Measurements from ENCODE around the gene EAPP. TPM values are rescaled to one million over a fixed set of nuclear protein-coding genes. Genes with fewer than 3 reads are reported as not detected.
"Not testable (repeated sequence)": the region's sequence is repeated elsewhere in the genome, so short reads cannot be mapped to it uniquely, and the experiment has no call there.

The EAPP gene
- total and polyA plus RNA-seq, 10 of the 15 experiments (the other 5 are each of a cell fraction or from before 2014, with no cell fraction given): 23.5 to 94.6 (median 44.7) TPM

GRCh38 chr14:34546272-34547135, 7.0 kb upstream of the EAPP start:
- SMC1A ChIA-PET (ENCODE audit: uncharacterized antibody, unreplicated experiment); H3K36me3 ChIP-seq (ENCODE audit: control insufficient read depth in 2 of 2, insufficient read depth in 2 of 2, low read length in 1 of 2); H3K4me3 ChIP-seq; H4K20me1 ChIP-seq (ENCODE audit: control insufficient read depth, insufficient read depth); in situ Hi-C loops (cut with MboI); H3K27me3 ChIP-seq (replicated peaks in 1 of 2; ENCODE audit: control insufficient read depth in 2 of 2, insufficient read depth in 2 of 2, low read length in 1 of 2); H3K9ac ChIP-seq (ENCODE audit: control insufficient read depth, insufficient read depth, low read length); H3K79me2 ChIP-seq (ENCODE audit: control insufficient read depth, insufficient read depth, low read length); DNase-seq (ENCODE audit: low read depth, low spot score); POLR2A ChIA-PET; H3K9me3 ChIP-seq (replicated peaks; ENCODE audit: control insufficient read depth, insufficient read depth, low read length); CTCF ChIA-PET; H3K27ac ChIP-seq (ENCODE audit: control insufficient read depth, insufficient read depth); H2AFZ ChIP-seq (ENCODE audit: control insufficient read depth, low read depth, low read length); intact Hi-C loops (cut with micrococcal nuclease; ENCODE audit: unreplicated experiment); RAD21 ChIA-PET (ENCODE audit: unreplicated experiment); H3K4me1 ChIP-seq (ENCODE audit: control insufficient read depth, insufficient read depth, low read length); H3K4me2 ChIP-seq (ENCODE audit: control insufficient read depth, insufficient read depth): not testable (repeated sequence)
- WGBS (ENCODE audit: insufficient coverage, insufficient replicate concordance, low lambda C conversion rate, missing lambda C conversion rate): no CpG with 5 or more reads among the region's 68 CpGs
- FAIRE-seq (peak; percentile 97), ATAC-seq (peak; percentile 85)
- BruUV-seq (replicated peaks): TSS peak; percentile 100

DNA sequence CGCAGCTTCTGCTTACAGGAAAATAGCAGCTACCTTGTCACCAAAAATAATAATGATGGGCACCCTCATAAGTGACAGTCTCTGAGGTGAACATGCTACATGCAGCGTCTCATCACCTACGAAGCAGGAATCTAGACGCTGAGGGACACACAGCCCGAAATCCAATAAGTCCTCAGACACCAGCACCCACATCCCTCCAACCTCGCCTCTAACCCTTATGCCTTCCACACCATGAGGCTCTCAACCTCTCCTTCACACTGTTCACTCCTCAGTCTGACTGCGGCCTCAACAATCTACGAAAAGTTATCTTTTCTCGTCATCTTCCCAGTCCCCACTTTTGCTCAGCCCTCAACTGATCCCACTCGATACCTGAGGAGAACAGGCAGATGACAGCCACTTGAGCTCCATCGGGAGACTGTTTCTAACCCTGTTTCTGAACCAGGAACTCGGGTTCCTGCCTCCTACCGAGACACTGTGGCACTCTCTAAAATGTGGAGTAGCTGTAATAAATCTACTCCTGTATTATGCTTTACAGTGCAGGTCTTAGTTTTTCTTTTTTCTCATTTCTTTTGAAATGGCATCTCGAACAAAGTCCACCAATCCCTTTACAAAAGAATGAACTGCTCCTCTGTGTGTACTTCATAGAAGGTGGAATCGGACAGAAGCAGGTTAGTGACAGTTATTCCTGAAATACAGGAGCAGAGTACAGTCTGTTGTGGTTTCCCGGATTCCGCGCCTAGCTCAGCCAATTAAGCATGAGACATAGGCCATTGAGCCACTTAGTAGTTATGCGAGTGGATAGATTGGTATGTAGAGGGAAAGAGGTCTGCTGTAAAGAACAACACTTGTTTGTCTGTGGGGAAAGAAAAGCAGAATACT, 919 bp upstream of the EAPP start:
- ChIA-PET CTCF (interaction anchor here (1.0 kb wide), 1 partner anchor 209 kb away, joined by 3 read pairs; no protein-coding TSS in a partner anchor), SMC1A (ENCODE audit: uncharacterized antibody, unreplicated experiment) (interaction anchor here (0.6 to 1.3 kb wide), 3 partner anchors 15 to 213 kb away, joined by 3 to 4 read pairs (median 3); no protein-coding TSS in a partner anchor), POLR2A (interaction anchor here (0.5 kb wide), 1 partner anchor 27 kb away, joined by 3 read pairs; no protein-coding TSS in a partner anchor)
- H4K20me1 ChIP-seq (ENCODE audit: control insufficient read depth, insufficient read depth); BruUV-seq (replicated peaks); H3K4me1 ChIP-seq (ENCODE audit: control insufficient read depth, insufficient read depth, low read length); RAD21 ChIA-PET (ENCODE audit: unreplicated experiment); in situ Hi-C loops (cut with MboI); H3K36me3 ChIP-seq (ENCODE audit: control insufficient read depth in 2 of 2, insufficient read depth in 2 of 2, low read length in 1 of 2); H3K27me3 ChIP-seq (replicated peaks in 1 of 2; ENCODE audit: control insufficient read depth in 2 of 2, insufficient read depth in 2 of 2, low read length in 1 of 2); H3K9me3 ChIP-seq (replicated peaks; ENCODE audit: control insufficient read depth, insufficient read depth, low read length); intact Hi-C loops (cut with micrococcal nuclease; ENCODE audit: unreplicated experiment); ATAC-seq; FAIRE-seq; DNase-seq (ENCODE audit: low read depth, low spot score): not testable (repeated sequence)
- 61% methylated on average over 15 of the region's 19 CpGs for WGBS (ENCODE audit: insufficient coverage, insufficient replicate concordance, low lambda C conversion rate, missing lambda C conversion rate)
- Histone ChIP-seq H3K4me3 (peak overlapping the region; percentile 51), H3K4me2 (ENCODE audit: control insufficient read depth, insufficient read depth) (peak overlapping the region; percentile 53), H3K9ac (ENCODE audit: control insufficient read depth, insufficient read depth, low read length) (peak overlapping the region; percentile 89; the same call in 1 of the 2 replicates), H3K79me2 (ENCODE audit: control insufficient read depth, insufficient read depth, low read length) (peaks cover 25% of the 10 kb centered on the region), H2AFZ (ENCODE audit: control insufficient read depth, low read depth, low read length) (peak overlapping the region; percentile 36; the same call in 1 of the 2 replicates), H3K27ac (ENCODE audit: control insufficient read depth, insufficient read depth) (peak overlapping the region; percentile 36; the same call in 1 of the 2 replicates)
- TF ChIP-seq GATAD2B (conservative IDR thresholded peaks at IDR 0.05; ENCODE audit: low read depth): 0 out of 2 replicates have a peak, but pooled peaks have one; percentile 25
